ENCODE data around the gene KCNK15.
"Not testable (repeated sequence)": the region's sequence is repeated elsewhere in the genome, so short reads cannot be mapped to it uniquely, and the experiment has no call there.

The KCNK15 gene

DNA sequence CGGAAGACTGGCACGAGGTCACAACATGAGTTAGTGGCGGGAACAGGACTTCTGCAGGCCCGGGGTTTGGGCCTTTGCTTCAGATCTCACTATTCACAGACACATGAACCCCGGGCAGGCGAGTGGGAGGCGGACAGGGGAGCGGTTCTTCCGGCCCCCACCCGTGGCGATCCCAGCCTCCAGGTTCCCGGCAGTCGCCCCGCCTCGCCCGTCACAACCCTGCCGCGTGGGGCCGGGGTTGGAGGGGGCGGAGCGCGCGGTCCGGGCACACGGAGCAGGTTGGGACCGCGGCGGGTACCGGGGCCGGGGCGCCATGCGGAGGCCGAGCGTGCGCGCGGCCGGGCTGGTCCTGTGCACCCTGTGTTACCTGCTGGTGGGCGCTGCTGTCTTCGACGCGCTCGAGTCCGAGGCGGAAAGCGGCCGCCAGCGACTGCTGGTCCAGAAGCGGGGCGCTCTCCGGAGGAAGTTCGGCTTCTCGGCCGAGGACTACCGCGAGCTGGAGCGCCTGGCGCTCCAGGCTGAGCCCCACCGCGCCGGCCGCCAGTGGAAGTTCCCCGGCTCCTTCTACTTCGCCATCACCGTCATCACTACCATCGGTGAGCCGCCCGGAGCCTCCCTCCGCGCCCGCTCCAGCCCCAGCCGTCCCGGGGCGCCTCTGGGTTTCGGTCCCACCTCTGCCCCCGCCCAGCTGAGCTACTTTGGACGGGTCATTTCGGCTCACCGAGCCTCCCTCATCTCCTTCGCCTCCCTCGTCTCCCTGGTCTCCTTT lies at the start of gene KCNK15:
Gene KCNK15, plus strand, starts transcription at position 268 of the 769 bp plus-strand sequence. Its CDS starts 46 bp downstream, at position 314.
- Histone ChIP-seq H2AFZ (ENCODE audit: low read length) (no peak within 1 kb of the TSS; the same call in 1 of the 2 replicates), H3K9me3 (ENCODE audit: insufficient read depth, low read depth, low read length) (no peaks in the 10 kb centered on the region), H3K9ac (ENCODE audit: low read depth, low read length, poor library complexity, severe bottlenecking) (no peak within 1 kb of the TSS), H3K27me3 (ENCODE audit: insufficient read depth, low read length, poor library complexity, severe bottlenecking) (peaks cover 39% of the 10 kb centered on the region), H3K4me2 (ENCODE audit: low read depth, low read length, poor library complexity, severe bottlenecking) (peak within 1 kb of the TSS; percentile 32), H3K4me1 (ENCODE audit: insufficient read depth, low read length, poor library complexity, severe bottlenecking) (no peaks in the 10 kb centered on the region), H3K79me2 (ENCODE audit: insufficient read depth, low read length) (no peaks in the 10 kb centered on the region), H3F3A (ENCODE audit: low read depth) (no peaks in the 10 kb centered on the region), H3K4me3 (ENCODE audit: low read length, poor library complexity, severe bottlenecking) (no peak within 1 kb of the TSS), H4K20me1 (ENCODE audit: insufficient read depth, low read length, poor library complexity, severe bottlenecking) (no peaks in the 10 kb centered on the region), H3K9me2 (replicated peaks; ENCODE audit: low read depth, low read length) (no peaks in the 10 kb centered on the region), H3K36me3 (ENCODE audit: insufficient read depth, low read length) (no peaks in the 10 kb centered on the region)
- TF ChIP-seq EZH2phosphoT487 (IDR thresholded peaks at IDR 0.05; ENCODE audit: borderline replicate concordance): no peak

DNA sequence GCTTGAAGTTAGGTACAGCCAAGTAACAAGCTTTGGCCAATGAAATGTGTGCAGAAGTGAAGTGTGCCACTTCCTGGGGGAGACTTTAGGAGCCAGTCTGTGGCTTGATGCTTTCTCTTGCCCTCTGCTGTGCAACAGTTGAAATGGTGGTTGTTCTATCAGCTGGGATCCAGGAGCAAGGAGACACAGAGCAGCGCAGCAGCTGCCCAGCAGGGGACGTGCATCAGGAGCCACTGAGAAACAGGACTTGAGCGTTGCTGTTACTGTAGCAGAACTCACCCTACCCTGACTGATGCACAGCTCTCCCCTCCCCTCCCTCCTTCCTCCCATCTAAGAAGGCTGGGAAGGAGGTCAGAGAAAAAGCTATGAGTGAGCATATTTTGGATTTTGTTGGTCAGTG lies 49.4 kb upstream of the KCNK15 start:
- Histone ChIP-seq H3F3A (ENCODE audit: low read depth) (no peaks in the 10 kb centered on the region), H3K27me3 (ENCODE audit: insufficient read depth, low read length, poor library complexity, severe bottlenecking) (no peaks in the 10 kb centered on the region), H3K4me2 (ENCODE audit: low read depth, low read length, poor library complexity, severe bottlenecking) (no peak overlapping the region)

DNA sequence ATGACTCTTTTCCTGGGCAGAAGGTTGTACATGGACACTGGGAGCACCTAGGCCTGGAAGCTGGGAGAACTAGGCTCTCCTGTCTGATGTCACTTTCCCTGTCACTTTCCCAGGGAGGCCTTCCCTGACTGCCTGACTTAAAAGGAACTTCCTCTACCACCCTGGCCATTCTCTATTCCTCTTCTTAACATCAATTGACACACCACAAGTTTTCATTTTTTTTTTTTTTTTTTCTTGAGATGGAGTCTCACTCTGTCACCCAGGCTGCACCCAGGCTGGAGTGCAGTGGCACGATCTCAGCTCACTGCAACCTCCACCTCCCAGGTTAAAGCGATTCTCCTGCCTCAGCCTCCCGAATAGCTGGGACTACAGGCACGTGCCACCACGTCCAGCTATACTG lies 48.6 kb upstream of the KCNK15 start:
- not testable (repeated sequence) for H3K9me3 ChIP-seq (ENCODE audit: insufficient read depth, low read depth, low read length); H3F3A ChIP-seq (ENCODE audit: low read depth); H3K4me2 ChIP-seq (ENCODE audit: low read depth, low read length, poor library complexity, severe bottlenecking); H3K9me2 ChIP-seq (replicated peaks; ENCODE audit: low read depth, low read length); H3K4me3 ChIP-seq (ENCODE audit: low read length, poor library complexity, severe bottlenecking); H3K36me3 ChIP-seq (ENCODE audit: insufficient read depth, low read length); H3K9ac ChIP-seq (ENCODE audit: low read depth, low read length, poor library complexity, severe bottlenecking); H3K27me3 ChIP-seq (ENCODE audit: insufficient read depth, low read length, poor library complexity, severe bottlenecking); H2AFZ ChIP-seq (ENCODE audit: low read length); H4K20me1 ChIP-seq (ENCODE audit: insufficient read depth, low read length, poor library complexity, severe bottlenecking); H3K79me2 ChIP-seq (ENCODE audit: insufficient read depth, low read length)
- peaks cover 19% of the 10 kb centered on the region for H3K4me1 ChIP-seq (ENCODE audit: insufficient read depth, low read length, poor library complexity, severe bottlenecking)

More for the DNA sequence above, 49.4 kb upstream of the KCNK15 start:
- H3K9me3 ChIP-seq (ENCODE audit: insufficient read depth, low read depth, low read length): no peaks in the 10 kb centered on the region
- no peak overlapping the region for H3K4me3 ChIP-seq (ENCODE audit: low read length, poor library complexity, severe bottlenecking)
- no peaks in the 10 kb centered on the region for H4K20me1 ChIP-seq (ENCODE audit: insufficient read depth, low read length, poor library complexity, severe bottlenecking)
- no peak overlapping the region for H3K9ac ChIP-seq (ENCODE audit: low read depth, low read length, poor library complexity, severe bottlenecking)
- no peak overlapping the region for H2AFZ ChIP-seq (ENCODE audit: low read length)
- H3K79me2 ChIP-seq (ENCODE audit: insufficient read depth, low read length): no peaks in the 10 kb centered on the region
- H3K4me1 ChIP-seq (ENCODE audit: insufficient read depth, low read length, poor library complexity, severe bottlenecking): peaks cover 13% of the 10 kb centered on the region
- H3K36me3 ChIP-seq (ENCODE audit: insufficient read depth, low read length): no peaks in the 10 kb centered on the region
- H3K9me2 ChIP-seq (replicated peaks; ENCODE audit: low read depth, low read length): no peaks in the 10 kb centered on the region
- TF ChIP-seq EZH2phosphoT487 (IDR thresholded peaks at IDR 0.05; ENCODE audit: borderline replicate concordance): no peak
- TF ChIP-seq, protein P1, sequence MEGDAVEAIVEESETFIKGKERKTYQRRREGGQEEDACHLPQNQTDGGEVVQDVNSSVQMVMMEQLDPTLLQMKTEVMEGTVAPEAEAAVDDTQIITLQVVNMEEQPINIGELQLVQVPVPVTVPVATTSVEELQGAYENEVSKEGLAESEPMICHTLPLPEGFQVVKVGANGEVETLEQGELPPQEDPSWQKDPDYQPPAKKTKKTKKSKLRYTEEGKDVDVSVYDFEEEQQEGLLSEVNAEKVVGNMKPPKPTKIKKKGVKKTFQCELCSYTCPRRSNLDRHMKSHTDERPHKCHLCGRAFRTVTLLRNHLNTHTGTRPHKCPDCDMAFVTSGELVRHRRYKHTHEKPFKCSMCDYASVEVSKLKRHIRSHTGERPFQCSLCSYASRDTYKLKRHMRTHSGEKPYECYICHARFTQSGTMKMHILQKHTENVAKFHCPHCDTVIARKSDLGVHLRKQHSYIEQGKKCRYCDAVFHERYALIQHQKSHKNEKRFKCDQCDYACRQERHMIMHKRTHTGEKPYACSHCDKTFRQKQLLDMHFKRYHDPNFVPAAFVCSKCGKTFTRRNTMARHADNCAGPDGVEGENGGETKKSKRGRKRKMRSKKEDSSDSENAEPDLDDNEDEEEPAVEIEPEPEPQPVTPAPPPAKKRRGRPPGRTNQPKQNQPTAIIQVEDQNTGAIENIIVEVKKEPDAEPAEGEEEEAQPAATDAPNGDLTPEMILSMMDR (conservative IDR thresholded peaks at IDR 0.05; ENCODE audit: low read length): peak; percentile 45

DNA sequence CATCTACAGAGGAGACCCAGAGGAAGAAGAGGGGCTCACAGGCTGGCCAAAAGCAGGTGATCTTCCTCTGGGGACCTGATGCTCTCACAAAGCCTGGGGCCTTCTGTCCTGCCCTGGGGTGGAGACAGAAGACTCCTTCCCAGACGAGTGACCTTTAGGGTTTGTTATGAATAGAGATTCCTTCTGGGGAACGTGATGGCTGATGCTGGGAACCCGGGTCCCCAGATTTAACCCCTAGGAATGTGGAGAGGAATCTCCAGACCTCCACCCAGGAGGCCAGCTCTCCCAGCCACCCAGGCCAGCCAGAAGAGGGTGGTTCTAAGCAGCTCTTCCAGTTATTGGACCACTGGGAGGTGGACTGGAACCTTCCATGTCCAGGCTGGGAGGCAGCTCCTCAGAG lies 47.3 kb upstream of the KCNK15 start:
- Histone ChIP-seq H3K9ac (ENCODE audit: low read depth, low read length, poor library complexity, severe bottlenecking) (no peak overlapping the region), H3F3A (ENCODE audit: low read depth) (no peaks in the 10 kb centered on the region), H3K4me1 (ENCODE audit: insufficient read depth, low read length, poor library complexity, severe bottlenecking) (peaks cover 31% of the 10 kb centered on the region), H2AFZ (ENCODE audit: low read length) (no peak overlapping the region), H3K27me3 (ENCODE audit: insufficient read depth, low read length, poor library complexity, severe bottlenecking) (no peaks in the 10 kb centered on the region), H3K79me2 (ENCODE audit: insufficient read depth, low read length) (no peaks in the 10 kb centered on the region), H4K20me1 (ENCODE audit: insufficient read depth, low read length, poor library complexity, severe bottlenecking) (no peaks in the 10 kb centered on the region), H3K4me2 (ENCODE audit: low read depth, low read length, poor library complexity, severe bottlenecking) (no peak overlapping the region), H3K9me3 (ENCODE audit: insufficient read depth, low read depth, low read length) (no peaks in the 10 kb centered on the region), H3K4me3 (ENCODE audit: low read length, poor library complexity, severe bottlenecking) (no peak overlapping the region), H3K9me2 (replicated peaks; ENCODE audit: low read depth, low read length) (no peaks in the 10 kb centered on the region), H3K36me3 (ENCODE audit: insufficient read depth, low read length) (no peaks in the 10 kb centered on the region)
- no peak for TF ChIP-seq EZH2phosphoT487 (IDR thresholded peaks at IDR 0.05; ENCODE audit: borderline replicate concordance)
- TF ChIP-seq, protein P1 (conservative IDR thresholded peaks at IDR 0.05; ENCODE audit: low read length): no peak
